Trophoblast cell (in vitro differentiated cells and primary cell): Measurements from ENCODE around the gene TUFM.

Experiments
- DNase-seq, 2 donors: peaks; one replicate each; pipeline ENCODE4 v3.0.0-alpha.2; 2016
- H2AFZ ChIP-seq: 2 replicates; pipeline ENCODE4 v1.6.1; 2013; ENCODE audit warnings: low read length, moderate library complexity, mild to moderate bottlenecking; ENCODE audit not compliant: insufficient read depth, poor library complexity
- H2AK5ac ChIP-seq: 2 replicates; pipeline ENCODE4 v1.6.1; 2013; ENCODE audit warnings: mild to moderate bottlenecking, low read length
- H2BK120ac ChIP-seq: 2 replicates; pipeline ENCODE4 v1.6.1; 2013; ENCODE audit warnings: low read length, mild to moderate bottlenecking, moderate library complexity; ENCODE audit not compliant: insufficient read depth, poor library complexity
- H2BK12ac ChIP-seq: 2 replicates; pipeline ENCODE4 v1.6.1; 2013; ENCODE audit warnings: mild to moderate bottlenecking, low read length, moderate library complexity
- H2BK5ac ChIP-seq: 2 replicates; pipeline ENCODE4 v1.6.1; 2013; ENCODE audit warnings: low read length, low read depth, moderate library complexity, mild to moderate bottlenecking; ENCODE audit not compliant: poor library complexity
- H3K14ac ChIP-seq: 2 replicates; pipeline ENCODE4 v1.6.1; 2013; ENCODE audit warnings: mild to moderate bottlenecking, low read length
- H3K18ac ChIP-seq: 2 replicates; pipeline ENCODE4 v1.6.1; 2013; ENCODE audit warnings: mild to moderate bottlenecking, low read length
- H3K23ac ChIP-seq: 2 replicates; pipeline ENCODE4 v1.6.1; 2013; ENCODE audit warnings: low read length
- H3K27ac ChIP-seq: 2 replicates; pipeline ENCODE4 v1.5.1; 2013; ENCODE audit warnings: low read depth, mild to moderate bottlenecking, inconsistent platforms, low read length, moderate library complexity
- H3K27me3 ChIP-seq: 2 replicates; pipeline ENCODE4 v1.6.1; 2013; ENCODE audit warnings: inconsistent platforms, mild to moderate bottlenecking, low read length, moderate library complexity; ENCODE audit not compliant: insufficient read depth
- H3K36me3 ChIP-seq, 2 experiments: 1 replicate in 1 of 2; 2 replicates in 1 of 2; pipeline ENCODE4 v1.6.1; 2013; ENCODE audit warnings: low read length in 2 of 2, mild to moderate bottlenecking in 2 of 2, moderate library complexity in 1 of 2; ENCODE audit not compliant: insufficient read depth in 2 of 2, control insufficient read depth in 1 of 2
- H3K4ac ChIP-seq: 2 replicates; pipeline ENCODE4 v1.6.1; 2013; ENCODE audit warnings: low read depth, mild to moderate bottlenecking, low read length, moderate library complexity
- H3K4me1 ChIP-seq, 2 experiments: 1 replicate in 1 of 2; 2 replicates in 1 of 2; pipeline ENCODE4 v1.6.1; 2013; ENCODE audit warnings: low read length in 2 of 2, mild to moderate bottlenecking in 2 of 2, moderate library complexity in 1 of 2; ENCODE audit not compliant: insufficient read depth in 2 of 2, control insufficient read depth in 1 of 2
- H3K4me2 ChIP-seq: 2 replicates; pipeline ENCODE4 v1.6.1; 2013; ENCODE audit warnings: inconsistent platforms, mild to moderate bottlenecking, low read length, moderate library complexity
- H3K4me3 ChIP-seq: 2 replicates; pipeline ENCODE4 v1.5.1; 2013; ENCODE audit warnings: mild to moderate bottlenecking, low read depth, low read length, inconsistent platforms
- H3K79me1 ChIP-seq: one replicate; pipeline ENCODE4 v1.6.1; 2013; ENCODE audit warnings: low read length
- H3K79me2 ChIP-seq: 2 replicates; pipeline ENCODE4 v1.6.1; 2013; ENCODE audit warnings: low read length, mild to moderate bottlenecking; ENCODE audit not compliant: control insufficient read depth, insufficient read depth, poor library complexity
- H3K9ac ChIP-seq: 2 replicates; pipeline ENCODE4 v1.6.1; 2013; ENCODE audit warnings: mild to moderate bottlenecking, low read length
- H3K9me3 ChIP-seq: 2 replicates; pipeline ENCODE4 v1.6.1; 2013; ENCODE audit warnings: low read depth, mild to moderate bottlenecking, control low read depth, inconsistent platforms, low read length; ENCODE audit not compliant: insufficient read depth
- H4K12ac ChIP-seq: 2 replicates; pipeline ENCODE4 v1.6.1; 2013; ENCODE audit warnings: low read depth, mild to moderate bottlenecking, low read length, moderate library complexity
- H4K8ac ChIP-seq: 2 replicates; pipeline ENCODE4 v1.6.1; 2013; ENCODE audit warnings: low read depth, mild to moderate bottlenecking, low read length, moderate library complexity
- H4K91ac ChIP-seq: one replicate; pipeline ENCODE4 v1.6.1; 2013; ENCODE audit warnings: low read depth, mild to moderate bottlenecking, low read length, moderate library complexity
- WGBS: extraction: QIAGEN DNeasy Blood & Tissue Kit; methylation state at CpG from one replicate; pipeline ENCODE4 v1.1.7; 2013; ENCODE audit warnings: missing lambda C conversion rate; ENCODE audit not compliant: insufficient read length, insufficient coverage; ENCODE audit errors: extremely low coverage; 5-methylcytosine and 5-hydroxymethylcytosine counted together

Gene TUFM

DNA sequence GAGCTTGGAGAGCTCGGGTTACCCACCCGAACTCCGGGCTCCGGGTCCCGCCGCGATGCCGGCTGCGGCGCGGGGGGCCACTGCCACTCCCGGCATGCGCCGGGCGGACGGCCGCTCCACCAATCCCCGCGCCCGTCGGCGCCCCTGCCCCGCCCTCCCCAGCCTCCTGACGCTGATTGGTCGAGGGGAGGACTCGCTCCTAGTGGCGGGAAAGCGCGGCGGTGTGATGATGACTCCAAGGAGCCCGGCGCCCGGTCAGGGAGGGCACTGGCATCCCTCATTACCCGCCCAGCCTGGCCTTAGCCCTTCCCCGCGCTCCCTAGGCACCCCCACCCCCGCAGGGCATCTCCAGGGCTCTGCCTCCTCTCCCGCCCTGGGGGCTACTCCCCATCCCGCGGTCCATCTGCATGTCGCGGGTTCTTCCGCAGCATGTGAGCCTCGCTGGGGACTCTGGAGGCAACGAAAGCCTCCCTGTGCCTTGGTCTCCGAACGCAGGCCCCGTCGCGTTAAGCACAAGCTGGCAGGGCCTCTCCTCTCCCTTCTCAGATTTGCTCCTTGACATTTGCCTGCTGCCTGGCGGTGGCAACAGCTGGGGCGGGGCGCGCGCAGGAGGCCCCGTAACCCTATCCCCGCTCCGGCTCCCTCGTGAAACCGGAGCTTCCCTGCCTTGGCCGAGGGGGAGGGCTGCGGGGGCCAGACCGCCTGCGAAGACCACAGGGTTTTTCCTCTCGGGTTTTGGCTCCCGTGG lies 33.9 kb upstream of the TUFM start:
- Histone ChIP-seq H3K4ac (no peak overlapping the region), H4K91ac (no peak overlapping the region), H3K23ac (no peak overlapping the region), H2BK5ac (no peak overlapping the region), H3K79me2 (no peaks in the 10 kb centered on the region), H3K18ac (no peak overlapping the region), H3K14ac (no peak overlapping the region), H3K4me3 (peak overlapping the region; percentile 63), H4K12ac (peak overlapping the region; percentile 24), H3K4me2 (peak overlapping the region; percentile 89), H3K9me3 (peaks cover 5% of the 10 kb centered on the region), H2AFZ (peak overlapping the region; percentile 82), H3K27me3 (peaks cover 18% of the 10 kb centered on the region), H2AK5ac (no peak overlapping the region), H4K8ac (peak overlapping the region; percentile 61), H2BK120ac (no peak overlapping the region), H3K27ac (no peak overlapping the region), H3K79me1 (no peaks in the 10 kb centered on the region), H3K4me1 (peaks cover 9 to 13% of the 10 kb centered on the region in 2 experiments), H2BK12ac (no peak overlapping the region), H3K9ac (no peak overlapping the region), H3K36me3 (peaks cover 3 to 5% of the 10 kb centered on the region in 2 experiments)
- peak; percentile 80 to 89 for DNase-seq
- WGBS = no CpG with 5 or more reads among the region's 66 CpGs

DNA sequence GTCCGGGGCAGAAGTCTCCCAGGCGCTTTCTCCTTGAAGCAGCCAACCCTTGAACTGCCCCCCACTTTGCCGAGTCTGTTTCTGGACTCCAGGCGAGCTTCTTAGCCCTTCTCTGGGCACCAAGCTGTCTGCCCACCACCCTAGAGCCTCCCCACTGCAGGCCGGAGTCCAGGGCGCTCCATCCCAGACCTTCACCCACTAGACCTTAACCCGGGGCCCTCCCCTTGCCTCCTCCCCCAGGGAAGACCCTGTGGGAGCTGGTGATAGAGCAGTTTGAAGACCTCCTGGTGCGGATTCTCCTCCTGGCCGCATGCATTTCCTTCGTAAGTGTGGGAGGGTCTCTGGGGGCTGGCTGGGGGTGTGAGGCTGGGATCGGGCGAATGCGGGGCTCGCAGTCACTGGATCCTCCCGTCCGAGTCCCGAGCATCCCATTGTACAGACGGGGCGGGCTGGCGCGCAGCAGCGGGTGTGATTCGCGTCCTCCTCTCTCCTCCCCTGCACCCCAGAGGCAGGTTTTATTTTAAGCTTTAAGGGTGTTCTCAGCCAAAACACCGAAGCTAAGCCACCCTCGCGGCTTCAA lies 33.2 kb upstream of the TUFM start:
- Histone ChIP-seq H3K4me3 (peak overlapping the region; percentile 63), H3K23ac (no peak overlapping the region), H3K4me1 (peaks cover 9 to 13% of the 10 kb centered on the region in 2 experiments), H2BK12ac (no peak overlapping the region), H3K27me3 (peaks cover 18% of the 10 kb centered on the region), H4K12ac (peak overlapping the region; percentile 24), H3K27ac (no peak overlapping the region), H4K8ac (peak overlapping the region; percentile 61), H4K91ac (no peak overlapping the region), H3K14ac (peak overlapping the region; percentile 2), H3K4me2 (peak overlapping the region; percentile 89), H3K9me3 (peaks cover 5% of the 10 kb centered on the region), H3K18ac (no peak overlapping the region), H3K36me3 (peaks cover 7 to 9% of the 10 kb centered on the region in 2 experiments), H2AFZ (peak overlapping the region; percentile 82), H2BK120ac (no peak overlapping the region), H3K79me1 (no peaks in the 10 kb centered on the region), H2AK5ac (no peak overlapping the region), H3K9ac (no peak overlapping the region), H3K4ac (no peak overlapping the region), H2BK5ac (no peak overlapping the region), H3K79me2 (no peaks in the 10 kb centered on the region)
- WGBS = no CpG with 5 or more reads among the region's 27 CpGs
- no peak for DNase-seq

DNA sequence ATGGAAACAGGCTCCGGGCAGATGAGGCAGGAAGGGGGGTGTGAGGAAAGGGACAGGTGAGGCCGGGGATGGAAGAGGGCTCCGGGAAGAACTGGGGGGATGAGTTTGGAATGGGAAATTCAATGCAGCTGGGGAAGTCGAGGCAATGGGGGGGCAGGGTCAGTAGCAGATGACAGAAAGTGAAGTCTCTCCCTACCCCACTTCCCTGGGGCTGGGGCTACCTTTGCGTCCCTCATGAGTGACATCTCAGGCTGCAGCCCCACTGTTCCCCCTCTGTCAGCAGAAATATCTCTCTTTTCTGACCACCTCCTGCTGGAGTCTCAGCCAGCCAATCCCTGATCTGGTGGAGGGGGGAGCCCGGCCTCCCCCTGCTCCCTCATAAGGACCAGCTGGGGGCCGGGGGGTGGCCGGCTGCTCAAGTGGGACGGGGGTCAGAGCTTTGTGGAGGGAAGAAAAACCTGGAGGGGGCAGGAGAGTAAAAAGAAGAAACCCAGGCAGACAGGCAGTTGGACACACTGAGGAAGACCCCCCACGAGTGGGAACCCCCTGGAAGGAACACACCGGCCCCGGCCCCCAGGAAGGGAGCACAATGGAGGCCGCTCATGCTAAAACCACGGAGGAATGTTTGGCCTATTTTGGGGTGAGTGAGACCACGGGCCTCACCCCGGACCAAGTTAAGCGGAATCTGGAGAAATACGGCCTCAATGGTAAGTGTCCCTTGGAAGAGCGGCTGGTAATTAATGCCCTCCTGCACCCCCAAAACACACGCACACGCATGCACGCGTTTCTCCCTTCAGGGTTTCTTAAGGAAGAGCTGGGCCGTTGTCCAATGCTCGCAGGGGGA lies 32.2 kb upstream of the TUFM start, which contains the start of gene ATP2A1:
Gene ATP2A1, plus strand, starts transcription at position 406 of the 844 bp plus-strand sequence. Its CDS starts 184 bp downstream, at position 590.
- H3K79me2 ChIP-seq = no peaks in the 10 kb centered on the region
- peaks cover 18% of the 10 kb centered on the region for H3K27me3 ChIP-seq
- no peak within 1 kb of the TSS for H4K91ac ChIP-seq
- H3K4me3 ChIP-seq = no peak within 1 kb of the TSS
- no peaks in the 10 kb centered on the region for H3K79me1 ChIP-seq
- H2BK5ac ChIP-seq = no peak within 1 kb of the TSS
- peak within 1 kb of the TSS; percentile 82 for H2AFZ ChIP-seq
- no peak within 1 kb of the TSS for H3K23ac ChIP-seq
- H3K4me1 ChIP-seq = peaks cover 9 to 13% of the 10 kb centered on the region in 2 experiments
- no peak within 1 kb of the TSS for H2BK12ac ChIP-seq
- no peak within 1 kb of the TSS for H2AK5ac ChIP-seq
- no CpG with 5 or more reads among the region's 25 CpGs for WGBS
- peaks cover 5% of the 10 kb centered on the region for H3K9me3 ChIP-seq
- H2BK120ac ChIP-seq = no peak within 1 kb of the TSS
- no peak within 1 kb of the TSS for H3K9ac ChIP-seq
- no peak within 1 kb of the TSS for H3K18ac ChIP-seq
- no peak within 1 kb of the TSS for H4K12ac ChIP-seq
- H3K14ac ChIP-seq = peak within 1 kb of the TSS; percentile 2
- peaks cover 16 to 17% of the 10 kb centered on the region in 2 experiments for H3K36me3 ChIP-seq
- no peak for DNase-seq
- H3K27ac ChIP-seq = no peak within 1 kb of the TSS
- no peak within 1 kb of the TSS for H3K4ac ChIP-seq
- peak within 1 kb of the TSS; percentile 89 for H3K4me2 ChIP-seq
- H4K8ac ChIP-seq = peak within 1 kb of the TSS; percentile 61

DNA sequence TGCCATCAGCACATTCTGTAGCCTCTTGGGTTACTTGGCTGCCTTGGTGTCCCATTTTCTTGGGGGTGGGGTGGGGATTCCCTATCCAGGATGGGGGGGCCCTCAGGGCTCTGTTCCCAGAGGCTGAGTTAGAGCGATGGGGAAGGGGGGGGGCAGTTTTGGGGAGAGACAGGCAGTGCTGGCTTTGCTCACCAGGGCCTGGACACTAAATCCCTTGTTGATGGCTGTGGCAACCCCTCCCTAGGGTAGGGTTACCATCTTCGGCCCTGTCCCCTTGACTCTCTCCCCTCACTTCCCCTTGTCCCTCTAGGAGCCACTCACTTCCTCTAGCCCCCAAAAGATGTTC lies 31.5 kb upstream of the TUFM start:
- Histone ChIP-seq H3K4me3 (no peak overlapping the region), H2BK120ac (no peak overlapping the region), H2AK5ac (no peak overlapping the region), H3K14ac (no peak overlapping the region), H3K4me2 (no peak overlapping the region), H3K79me2 (no peaks in the 10 kb centered on the region), H2AFZ (no peak overlapping the region), H2BK12ac (no peak overlapping the region), H3K18ac (no peak overlapping the region), H3K27me3 (peaks cover 18% of the 10 kb centered on the region), H3K4me1 (peaks cover 9 to 13% of the 10 kb centered on the region in 2 experiments), H4K8ac (no peak overlapping the region), H3K9ac (no peak overlapping the region), H4K12ac (no peak overlapping the region), H4K91ac (no peak overlapping the region), H3K4ac (no peak overlapping the region), H2BK5ac (no peak overlapping the region), H3K36me3 (peaks cover 22 to 23% of the 10 kb centered on the region in 2 experiments), H3K27ac (no peak overlapping the region), H3K23ac (no peak overlapping the region), H3K79me1 (no peaks in the 10 kb centered on the region), H3K9me3 (peaks cover 5% of the 10 kb centered on the region)
- DNase-seq = no peak
- no CpG with 5 or more reads among the region's 2 CpGs for WGBS
